Loucy (cell line): ENCODE results near the gene SCN5A.

ENCODE experiments used
- EZH2phosphoT487 ChIP-seq: fragments of 200-600 bp; IDR thresholded peaks from 2 replicates; pipeline ENCODE4 v1.6.1; 2018; ENCODE audit warnings: antibody characterized with exemption, mild to moderate bottlenecking, moderate library complexity, borderline replicate concordance
- TF ChIP-seq, protein P1 (sequence below): fragments of 200-600 bp; sonication (generic); conservative IDR thresholded peaks from 2 replicates; pipeline ENCODE4 v1.5.1; 2014; ENCODE audit warnings: mild to moderate bottlenecking, antibody characterized with exemption, low read length

DNA sequence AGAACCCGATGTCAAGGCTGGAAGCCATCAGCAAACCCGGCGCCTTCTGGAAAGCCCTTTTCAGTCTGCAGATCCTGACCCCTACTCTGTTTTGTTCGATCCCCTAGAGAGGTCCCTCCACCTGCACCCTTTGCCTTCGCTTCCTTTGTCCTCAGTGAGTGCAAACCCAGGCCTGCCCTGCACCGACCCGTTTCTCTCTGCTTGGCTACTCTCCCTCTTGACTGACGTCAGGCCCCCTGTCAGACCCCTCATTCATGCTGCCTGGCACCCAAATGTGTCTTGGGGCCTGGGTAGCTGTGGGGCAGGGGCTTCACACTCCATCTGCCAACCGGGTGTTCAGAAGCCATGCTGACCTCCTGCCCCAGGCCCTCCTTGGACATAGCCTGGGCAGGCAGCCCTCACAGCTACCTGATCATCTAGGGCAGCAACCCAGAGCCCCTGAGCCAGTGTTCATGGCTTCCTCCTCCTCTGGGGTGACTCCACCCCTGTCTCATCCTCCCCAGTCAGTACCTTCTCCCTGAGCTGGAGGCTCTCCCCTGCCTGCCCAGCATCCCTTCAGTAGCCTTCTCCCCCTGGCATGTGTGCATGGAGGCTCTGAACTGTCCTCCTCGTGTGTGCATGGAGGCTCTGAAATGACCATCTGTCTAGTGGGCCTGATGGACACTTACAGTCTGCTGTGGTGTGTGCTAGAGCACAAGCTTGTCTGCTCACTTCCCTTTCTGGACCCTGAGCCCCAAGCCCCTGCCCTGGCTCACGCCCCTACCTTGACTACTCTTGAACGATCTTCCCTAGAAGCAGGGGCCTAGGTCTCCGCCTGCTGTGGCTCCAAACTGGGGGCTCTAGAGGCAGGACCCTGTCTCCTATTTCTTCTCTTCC is 83.9 kb downstream of the SCN5A start:
- TF ChIP-seq, protein P1, sequence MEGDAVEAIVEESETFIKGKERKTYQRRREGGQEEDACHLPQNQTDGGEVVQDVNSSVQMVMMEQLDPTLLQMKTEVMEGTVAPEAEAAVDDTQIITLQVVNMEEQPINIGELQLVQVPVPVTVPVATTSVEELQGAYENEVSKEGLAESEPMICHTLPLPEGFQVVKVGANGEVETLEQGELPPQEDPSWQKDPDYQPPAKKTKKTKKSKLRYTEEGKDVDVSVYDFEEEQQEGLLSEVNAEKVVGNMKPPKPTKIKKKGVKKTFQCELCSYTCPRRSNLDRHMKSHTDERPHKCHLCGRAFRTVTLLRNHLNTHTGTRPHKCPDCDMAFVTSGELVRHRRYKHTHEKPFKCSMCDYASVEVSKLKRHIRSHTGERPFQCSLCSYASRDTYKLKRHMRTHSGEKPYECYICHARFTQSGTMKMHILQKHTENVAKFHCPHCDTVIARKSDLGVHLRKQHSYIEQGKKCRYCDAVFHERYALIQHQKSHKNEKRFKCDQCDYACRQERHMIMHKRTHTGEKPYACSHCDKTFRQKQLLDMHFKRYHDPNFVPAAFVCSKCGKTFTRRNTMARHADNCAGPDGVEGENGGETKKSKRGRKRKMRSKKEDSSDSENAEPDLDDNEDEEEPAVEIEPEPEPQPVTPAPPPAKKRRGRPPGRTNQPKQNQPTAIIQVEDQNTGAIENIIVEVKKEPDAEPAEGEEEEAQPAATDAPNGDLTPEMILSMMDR: no peak
- TF ChIP-seq EZH2phosphoT487: no peak
